ENCODE measurements around the gene C1orf105.
"Not testable (repeated sequence)": the region's sequence is repeated elsewhere in the genome, so short reads cannot be mapped to it uniquely, and the experiment has no call there.

C1orf105 gene

GRCh38 chr1:172429331-172430127 is 9.0 kb downstream of the C1orf105 start:
- DNase-seq (ENCODE audit: low spot score) = no peak

- DNase-seq (ENCODE audit: low spot score) = no peak
These were observed 9.6 kb downstream of the C1orf105 start for GRCh38 chr1:172430128-172430454.

DNA sequence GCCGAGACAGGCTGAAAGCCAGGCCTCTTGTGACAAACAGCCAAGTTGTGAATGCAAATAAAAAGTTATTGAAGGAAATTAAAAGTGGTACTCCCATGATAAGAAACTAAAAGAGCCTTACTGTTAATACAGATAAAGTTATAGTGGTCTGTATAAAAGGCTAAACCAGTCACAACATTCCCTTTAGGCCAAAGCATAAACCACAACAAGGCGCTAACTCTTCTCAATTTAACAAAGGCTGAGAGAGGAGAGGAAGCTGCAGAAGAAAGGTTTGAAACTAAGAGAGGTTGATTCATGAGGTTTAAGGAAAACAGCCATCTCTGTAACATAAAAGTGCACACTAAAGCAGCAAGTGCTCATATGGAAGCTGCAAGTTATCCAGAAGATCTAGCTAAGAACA is 10.7 kb downstream of the C1orf105 start:
- DNase-seq (ENCODE audit: low spot score) = no peak

GRCh38 chr1:172431721-172432192 is 11.3 kb downstream of the C1orf105 start:
- no peak for DNase-seq (ENCODE audit: low spot score)

DNA sequence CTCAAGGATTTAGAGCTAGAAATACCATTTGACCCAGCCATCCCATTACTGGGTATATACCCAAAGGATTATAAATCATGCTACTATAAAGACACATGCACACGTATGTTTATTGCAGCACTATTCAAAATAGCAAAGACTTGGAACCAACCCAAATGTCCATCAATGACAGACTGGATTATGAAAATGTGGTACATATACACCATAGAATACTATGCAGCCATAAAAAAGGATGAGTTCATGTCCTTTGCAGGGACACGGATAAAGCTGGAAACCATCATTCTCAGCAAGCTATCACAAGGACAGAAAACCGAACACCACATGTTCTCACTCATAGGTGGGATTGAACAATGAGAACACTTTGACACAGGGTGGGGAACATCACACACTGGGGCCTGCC is 16.7 kb downstream of the C1orf105 start:
- DNase-seq (ENCODE audit: low spot score) = not testable (repeated sequence)

- DNase-seq (ENCODE audit: low spot score) = no peak
These were observed 21.9 kb downstream of the C1orf105 start for GRCh38 chr1:172442404-172442803.

DNA sequence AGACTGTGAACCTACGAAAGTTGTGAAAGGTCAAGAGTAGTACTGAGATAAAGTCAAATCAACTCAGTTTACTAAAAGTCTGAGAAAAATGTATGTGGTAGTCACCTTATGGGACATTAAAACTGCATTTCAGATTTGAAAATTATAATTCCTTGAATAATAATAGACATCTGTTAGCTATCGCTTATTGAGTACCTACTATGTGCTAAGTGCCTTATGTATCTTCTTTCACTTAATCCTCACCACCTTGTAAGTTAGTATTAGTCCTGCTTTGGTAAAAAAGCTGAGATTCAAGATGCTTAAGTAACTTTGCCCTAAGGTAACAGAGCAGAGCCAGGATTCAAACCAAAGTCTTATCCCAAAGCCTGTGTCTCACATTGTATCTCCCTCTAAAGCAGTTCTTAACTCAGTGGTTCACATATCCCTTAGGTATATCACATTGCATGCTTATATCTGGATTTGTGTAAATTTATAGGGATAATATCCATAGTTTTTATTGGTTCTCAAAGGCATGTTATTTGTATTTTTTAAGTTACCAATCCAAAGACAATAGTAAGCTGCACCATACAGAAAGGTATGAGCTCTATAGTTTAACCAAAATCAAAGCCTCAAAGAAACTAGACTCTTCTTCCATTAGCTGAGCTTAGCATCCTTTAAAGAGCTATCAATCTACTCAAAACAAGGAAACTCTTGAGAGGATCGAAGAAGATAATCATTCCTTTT is 22.5 kb downstream of the C1orf105 start:
- DNase-seq (ENCODE audit: low spot score) = no peak

- peak; percentile 67 for DNase-seq (ENCODE audit: low spot score)
These were observed 23.4 kb downstream of the C1orf105 start, which contains the start of gene PIGC for GRCh38 chr1:172443666-172444453. Gene PIGC (minus strand): TSS chr1:172444069. CDS start chr1:172442622, 1,447 bp downstream.

- no peak for DNase-seq (ENCODE audit: low spot score)
These were observed 26.1 kb downstream of the C1orf105 start for GRCh38 chr1:172446547-172446946.

- no peak for DNase-seq (ENCODE audit: low spot score)
These were observed 27.2 kb downstream of the C1orf105 start for GRCh38 chr1:172447641-172448040.

- DNase-seq (ENCODE audit: low spot score) = no peak
These were observed 28.6 kb downstream of the C1orf105 start for GRCh38 chr1:172448995-172449584.

DNA sequence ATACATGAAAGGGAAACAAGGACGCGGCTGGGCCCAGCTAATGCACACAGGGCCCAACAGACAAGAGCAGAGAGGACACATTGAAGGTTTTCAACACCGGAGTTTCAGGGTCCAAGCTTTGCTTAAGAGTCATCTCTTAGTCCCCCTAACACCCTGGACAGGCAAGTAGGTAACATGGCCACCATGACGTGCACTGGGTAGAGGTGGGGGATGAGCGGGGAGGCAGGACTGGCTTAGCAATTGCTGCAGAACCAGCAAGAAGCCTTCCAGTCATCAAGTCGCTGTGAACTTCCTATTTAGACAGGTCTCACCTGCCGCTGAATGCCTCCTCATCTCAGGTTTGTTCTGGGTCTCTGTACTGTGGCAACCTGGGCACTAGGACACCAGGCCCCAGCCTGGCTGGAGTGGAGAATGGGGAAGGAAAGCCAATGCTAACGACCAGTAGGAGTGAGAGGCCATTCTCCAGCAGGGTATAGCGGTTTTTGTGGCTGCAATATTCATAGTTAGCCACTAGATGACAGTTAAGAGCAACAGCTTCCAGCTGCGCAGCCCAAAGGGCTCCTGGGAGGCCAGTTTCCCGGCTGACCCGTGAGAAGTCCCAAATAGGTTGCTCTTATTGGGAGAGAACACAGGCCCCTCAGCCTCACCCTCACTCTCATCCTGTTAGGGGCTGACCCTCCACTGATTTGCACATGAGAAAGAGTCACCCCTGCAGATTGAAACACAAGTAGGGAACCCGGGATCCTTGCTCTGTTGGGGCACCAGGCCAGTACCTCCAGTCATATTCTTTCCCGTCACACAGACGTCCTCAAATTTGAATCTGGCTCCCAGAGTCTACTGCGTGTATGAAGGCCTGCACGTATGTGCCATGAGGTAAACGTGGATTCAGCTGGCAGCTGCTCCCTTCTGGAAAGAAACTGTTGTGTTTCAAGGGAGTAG is 29.4 kb downstream of the C1orf105 start:
- no peak for DNase-seq (ENCODE audit: low spot score)

DNA sequence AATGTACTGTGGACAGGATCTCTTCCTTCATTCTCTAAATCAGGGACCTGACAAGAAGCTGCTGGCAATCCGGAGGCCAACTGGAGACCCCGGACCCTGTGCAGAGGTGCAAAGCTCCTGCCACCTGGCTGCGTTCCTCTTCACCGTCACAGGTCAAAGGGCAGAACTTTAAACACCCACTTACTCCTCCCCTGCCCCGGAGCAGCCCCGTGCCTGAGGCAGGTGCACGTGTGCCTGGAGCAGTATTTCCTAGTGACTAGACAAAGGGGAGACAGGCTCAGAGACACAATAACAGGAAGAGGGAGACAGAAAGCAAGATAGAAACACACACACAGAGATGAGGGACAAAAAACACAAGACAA is 30.0 kb downstream of the C1orf105 start:
- DNase-seq (ENCODE audit: low spot score) = no peak

DNA sequence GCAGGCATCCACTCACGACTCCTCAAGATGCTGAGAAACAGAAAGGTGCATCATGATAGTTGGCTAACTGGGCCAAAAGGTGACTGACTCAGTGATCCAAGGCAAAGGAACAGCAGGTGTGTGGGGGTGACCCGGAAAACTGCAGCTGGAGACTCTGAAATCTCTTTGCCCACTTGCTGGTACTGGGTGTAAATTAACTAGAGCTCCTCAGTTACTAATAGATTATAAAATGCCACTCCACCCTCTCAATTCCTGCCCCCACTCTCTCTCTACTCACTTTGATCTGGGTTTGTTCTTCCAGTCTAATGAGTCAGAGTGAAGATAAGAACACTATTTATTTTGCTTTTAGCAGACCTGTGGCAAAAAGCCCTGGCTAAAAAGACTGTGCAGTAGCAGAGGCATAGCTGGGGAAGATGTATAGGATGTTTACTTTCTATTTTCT is 30.5 kb downstream of the C1orf105 start:
- no peak for DNase-seq (ENCODE audit: low spot score)

GRCh38 chr1:172452536-172453152 is 32.2 kb downstream of the C1orf105 start:
- no peak for DNase-seq (ENCODE audit: low spot score)

DNA sequence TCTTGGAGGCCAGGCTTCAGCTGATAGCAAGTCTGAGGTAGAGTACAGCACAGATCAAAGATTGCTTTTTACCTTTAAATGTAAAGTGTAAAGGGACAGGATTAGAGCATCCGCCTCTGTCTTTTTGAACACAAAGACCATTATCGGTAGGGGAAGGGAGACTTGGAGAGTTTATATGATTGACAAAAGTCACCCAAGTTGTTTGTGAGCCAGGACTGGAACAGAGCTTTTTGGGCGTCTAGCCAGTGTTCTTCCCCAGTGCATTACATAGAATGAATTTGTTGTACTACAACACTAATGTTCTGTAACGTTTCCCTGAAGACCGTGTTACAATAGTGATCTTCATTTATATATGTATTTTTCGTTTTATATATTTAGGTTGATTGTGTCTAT is 32.7 kb downstream of the C1orf105 start:
- DNase-seq (ENCODE audit: low spot score) = no peak

- DNase-seq (ENCODE audit: low spot score) = no peak
These were observed 33.1 kb downstream of the C1orf105 start for GRCh38 chr1:172453607-172454006.

- DNase-seq (ENCODE audit: low spot score) = no peak
These were observed 35.0 kb downstream of the C1orf105 start for GRCh38 chr1:172455451-172455850.

GRCh38 chr1:172456344-172456769 is 35.9 kb downstream of the C1orf105 start:
- DNase-seq (ENCODE audit: low spot score) = no peak

DNA sequence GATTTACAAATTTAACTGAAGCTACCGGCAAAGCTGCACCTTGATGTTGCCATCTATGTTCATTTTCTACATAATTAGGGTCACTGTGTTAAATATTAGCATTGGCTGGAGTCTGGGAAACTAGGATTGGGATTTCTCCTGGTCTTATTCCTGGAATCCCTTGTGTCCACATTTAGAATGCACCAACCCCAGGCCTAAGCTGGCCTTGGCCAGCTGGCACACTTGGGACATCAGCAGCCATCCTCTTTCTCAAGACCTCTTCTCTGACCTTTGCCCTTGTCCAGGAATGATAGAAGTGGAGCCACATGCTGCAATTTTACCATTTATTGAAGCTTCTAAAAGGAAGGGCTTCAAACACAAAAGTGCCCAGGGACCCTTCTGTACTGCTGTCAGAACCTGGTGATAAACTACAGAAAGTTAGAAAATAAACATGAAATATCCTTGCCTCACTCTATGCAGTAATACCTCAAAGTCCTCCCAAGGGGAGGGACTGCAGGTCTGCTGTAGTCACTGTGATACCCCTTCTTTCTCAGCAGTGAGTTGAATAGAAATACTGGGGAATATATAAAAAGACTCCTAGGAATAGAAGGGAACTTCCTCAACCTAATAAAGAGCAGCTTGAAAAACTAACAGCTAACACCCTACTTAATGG is 37.1 kb downstream of the C1orf105 start:
- no peak for DNase-seq (ENCODE audit: low spot score)
